SH-SY5Y (cell line): Measurements from ENCODE around the gene EZH1.

ENCODE experiments used
- GATA2 ChIP-seq: IDR thresholded peaks from 2 replicates; pipeline ENCODE4 v1.6.1; 2011; ENCODE audit warnings: mild to moderate bottlenecking, low read depth, low read length
- GATA3 ChIP-seq: IDR thresholded peaks from 2 replicates; pipeline ENCODE4 v1.6.1; 2011; ENCODE audit warnings: low read depth, mild to moderate bottlenecking, low read length, moderate library complexity

- no peak for TF ChIP-seq GATA2
- TF ChIP-seq GATA3, result no peak
Measured at GRCh38 chr17:42657824-42658588, 86.8 kb downstream of the EZH1 start.
